Raji (cell line): ENCODE measurements around the gene IER5.

ENCODE experiments used
- POLR2A ChIP-seq: IDR thresholded peaks from 2 replicates; pipeline ENCODE4 v1.6.1; 2011; ENCODE audit warnings: low read depth, low read length, control low read depth; ENCODE audit not compliant: insufficient read depth

The IER5 gene

DNA sequence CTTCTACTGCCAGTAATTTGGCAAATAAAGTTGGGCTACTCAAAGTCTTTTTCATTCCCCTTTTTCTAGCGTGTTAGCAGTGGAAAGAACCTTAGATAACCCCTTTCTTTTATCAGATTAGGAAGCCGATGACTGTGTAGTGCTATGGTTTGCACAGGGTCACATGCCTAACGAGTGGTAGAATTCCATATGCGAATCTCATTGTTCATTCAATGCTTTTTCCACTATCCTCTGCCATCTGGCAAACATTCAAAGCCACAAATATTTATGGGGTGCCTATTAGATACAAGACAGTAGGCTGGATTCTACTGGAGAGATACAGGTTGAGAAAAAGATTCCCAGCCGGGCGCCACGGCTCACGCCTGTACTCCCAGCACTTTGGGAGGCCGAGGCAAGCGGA lies 14.9 kb upstream of the IER5 start:
- no peak for TF ChIP-seq POLR2A

DNA sequence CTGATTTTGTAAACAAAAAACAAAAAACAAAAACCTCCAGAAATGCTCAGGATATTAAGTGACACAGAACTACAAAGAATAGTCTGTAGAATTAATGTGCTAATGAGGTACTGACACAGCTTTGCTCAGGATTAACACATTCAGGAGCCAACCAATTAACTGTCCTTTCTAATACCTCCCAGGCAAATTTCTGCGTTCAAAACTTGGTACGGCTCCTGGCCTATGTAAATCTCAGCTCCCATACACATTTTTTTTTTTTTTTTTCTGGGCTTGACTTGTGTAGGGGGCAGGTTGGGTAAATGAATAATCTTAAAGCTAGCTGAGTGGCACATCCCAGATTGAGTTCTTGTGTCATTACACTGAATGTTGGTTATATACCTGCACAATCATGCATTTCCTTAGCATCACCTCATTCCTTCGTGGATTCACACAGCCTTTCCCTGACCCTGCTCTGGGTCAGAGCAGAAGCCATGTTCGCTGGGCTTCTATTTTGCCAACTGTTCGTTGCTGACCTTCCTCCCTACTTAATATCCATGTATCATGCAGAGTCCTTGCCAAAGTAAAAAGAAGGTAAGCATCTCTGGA lies 12.6 kb upstream of the IER5 start:
- TF ChIP-seq POLR2A: no peak

DNA sequence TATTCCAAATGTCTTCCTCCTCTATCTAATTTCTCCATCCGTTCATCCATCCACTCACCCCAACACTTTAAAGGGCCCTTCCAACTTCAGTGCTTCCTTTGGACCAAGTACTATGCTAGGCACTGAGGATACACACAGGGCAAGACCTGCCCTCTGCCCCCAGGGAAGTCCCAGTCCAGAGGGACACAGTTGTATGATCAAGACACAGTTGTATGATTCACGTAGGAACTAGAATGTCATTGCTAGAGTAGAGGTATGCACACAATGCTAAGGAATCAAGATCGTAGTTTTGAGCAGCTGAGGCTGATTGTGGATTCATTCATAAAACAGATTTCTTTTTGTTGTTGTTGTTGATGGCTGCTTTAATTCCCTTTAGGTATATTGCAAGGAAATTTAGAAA lies 11.6 kb upstream of the IER5 start:
- TF ChIP-seq POLR2A: no peak

DNA sequence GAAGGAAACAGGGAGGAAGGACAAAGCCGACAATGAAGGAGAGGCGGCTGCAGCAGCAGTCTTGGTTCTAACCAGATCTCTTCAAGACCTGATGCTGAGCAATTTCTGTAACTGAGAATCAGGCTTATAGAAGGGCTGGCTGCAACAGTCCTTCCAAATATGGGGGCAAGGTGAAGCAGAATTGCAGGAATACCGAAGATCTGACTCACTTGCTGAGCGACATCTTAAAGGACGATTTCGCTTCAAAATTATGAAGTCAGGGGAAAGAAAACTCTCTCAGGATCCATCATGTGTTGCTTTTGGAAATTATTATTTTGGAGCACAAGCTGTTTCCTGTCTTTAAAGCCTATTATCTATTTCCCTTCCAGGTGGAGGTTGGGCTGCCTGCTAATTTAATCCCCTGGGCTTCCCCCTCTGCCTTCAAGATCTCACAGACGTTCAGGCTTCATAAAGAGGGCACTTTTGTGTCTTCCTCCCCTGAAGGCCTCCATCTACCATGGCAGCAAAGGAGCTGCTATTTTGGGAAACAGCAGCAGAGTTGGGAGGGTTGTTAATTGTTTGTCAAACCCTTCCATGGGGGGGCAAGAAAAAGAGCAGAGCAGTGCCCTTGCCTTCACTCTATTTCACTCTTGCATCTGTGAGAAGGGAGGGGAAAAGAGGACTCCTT lies 10.8 kb upstream of the IER5 start:
- no peak for TF ChIP-seq POLR2A

DNA sequence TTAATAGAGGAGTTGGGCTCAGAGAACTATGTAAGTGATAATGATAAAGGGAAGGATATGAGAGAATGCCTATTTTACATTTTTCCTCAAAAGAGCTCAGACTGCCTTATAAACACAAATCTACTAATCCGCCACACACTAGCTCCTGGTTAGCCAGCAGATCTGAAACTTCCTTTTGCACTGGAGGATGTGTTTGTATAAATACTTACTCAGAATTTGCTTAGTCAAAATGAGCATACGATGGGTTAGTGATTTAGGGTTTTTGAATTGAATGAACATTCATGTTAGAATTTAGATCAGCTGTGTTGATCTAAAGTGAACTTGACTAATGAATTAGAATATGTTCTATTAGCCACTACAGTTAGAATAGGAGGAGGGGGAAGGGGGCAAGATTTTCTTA lies 9.1 kb upstream of the IER5 start:
- TF ChIP-seq POLR2A: no peak

DNA sequence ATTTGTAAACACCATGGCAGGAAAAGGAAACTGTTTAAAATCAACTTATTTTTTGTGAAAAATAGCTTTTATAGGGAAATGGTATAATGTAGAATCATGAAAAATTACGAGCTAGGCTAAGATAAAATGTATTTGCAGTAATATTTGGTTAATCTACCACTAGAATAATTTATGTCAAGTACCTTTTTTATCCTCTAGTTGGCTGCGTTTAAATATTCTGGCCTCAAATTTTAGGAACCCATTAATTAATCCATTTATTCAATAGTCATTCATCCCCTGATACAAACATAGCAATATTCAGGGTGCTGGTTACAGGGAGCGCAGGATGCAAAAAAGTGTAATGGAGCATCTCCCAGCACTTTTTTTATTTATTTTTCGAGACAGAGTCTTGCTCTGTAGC lies 8.6 kb upstream of the IER5 start:
- no peak for TF ChIP-seq POLR2A

DNA sequence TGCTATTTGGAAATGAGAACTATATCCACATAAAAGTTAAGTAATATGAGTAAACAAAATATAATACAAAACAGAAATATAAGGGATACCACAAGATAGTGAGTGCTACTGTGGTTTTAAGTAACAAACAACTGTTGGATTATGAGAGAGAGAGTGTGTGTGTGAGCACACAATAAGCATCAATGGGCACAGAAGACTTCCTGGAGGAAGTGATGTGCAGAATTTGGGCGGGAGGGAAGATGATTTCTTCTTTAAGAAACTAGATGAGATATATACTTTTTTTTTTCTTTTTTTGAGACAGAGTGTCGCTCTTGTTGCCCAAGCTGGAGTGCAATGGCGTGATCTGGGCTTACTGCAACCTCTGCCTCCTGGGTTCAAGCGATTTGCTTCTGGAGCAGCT lies 7.9 kb upstream of the IER5 start:
- no peak for TF ChIP-seq POLR2A

DNA sequence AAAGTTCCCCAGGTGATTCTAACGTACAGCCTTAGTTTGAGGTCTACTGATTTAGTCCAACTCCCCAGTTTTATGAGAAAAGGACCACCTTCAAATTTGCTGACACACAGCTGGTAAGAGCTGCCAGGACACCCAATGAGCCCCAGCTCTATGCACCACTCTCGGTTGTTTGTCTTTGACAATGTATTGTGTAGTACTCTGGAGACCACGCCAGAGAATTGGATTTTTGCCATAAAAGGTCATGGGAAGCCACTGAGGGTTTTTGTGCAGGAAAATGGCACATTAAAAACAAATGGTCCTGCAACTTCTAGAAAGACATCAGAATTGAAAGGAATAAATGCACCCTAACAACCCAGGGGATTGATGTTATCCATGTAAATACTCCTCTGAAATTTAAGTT lies 7.1 kb upstream of the IER5 start:
- no peak for TF ChIP-seq POLR2A

DNA sequence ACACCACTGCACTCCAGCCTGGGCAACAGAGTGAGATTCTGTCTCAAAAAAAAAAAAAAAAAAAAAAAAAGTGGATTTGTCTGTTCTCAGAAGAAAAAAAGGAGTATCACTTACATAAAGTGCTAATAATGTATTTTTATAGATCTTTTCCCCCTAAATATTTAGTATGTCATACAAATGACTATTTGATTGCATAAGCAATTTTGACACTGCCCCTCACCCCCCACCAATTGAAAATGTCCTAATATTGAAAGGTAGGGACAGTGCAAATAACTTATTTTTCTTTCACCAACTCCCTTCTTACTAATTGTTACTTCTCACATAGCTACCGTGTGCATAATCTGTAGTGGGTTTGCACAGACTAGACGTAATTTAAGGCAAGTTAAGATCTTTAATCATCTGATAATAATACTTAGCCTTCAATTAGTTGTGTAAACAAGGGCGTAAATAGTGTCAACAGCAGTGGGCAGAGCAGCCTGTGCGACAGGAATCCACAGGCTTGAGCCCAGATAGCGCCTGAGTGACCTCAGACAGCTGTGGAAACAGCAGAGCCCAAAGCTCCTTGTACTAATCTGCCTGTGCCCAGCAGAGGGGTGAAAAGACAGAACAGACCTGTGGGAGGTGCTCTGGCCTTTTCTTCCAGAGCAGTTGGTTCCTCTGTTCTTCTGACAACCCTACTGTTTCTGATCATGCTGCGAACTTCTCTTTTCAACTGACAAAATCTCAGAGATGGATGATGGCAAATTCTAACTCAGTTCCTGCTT lies 4.5 kb upstream of the IER5 start:
- no peak for TF ChIP-seq POLR2A

DNA sequence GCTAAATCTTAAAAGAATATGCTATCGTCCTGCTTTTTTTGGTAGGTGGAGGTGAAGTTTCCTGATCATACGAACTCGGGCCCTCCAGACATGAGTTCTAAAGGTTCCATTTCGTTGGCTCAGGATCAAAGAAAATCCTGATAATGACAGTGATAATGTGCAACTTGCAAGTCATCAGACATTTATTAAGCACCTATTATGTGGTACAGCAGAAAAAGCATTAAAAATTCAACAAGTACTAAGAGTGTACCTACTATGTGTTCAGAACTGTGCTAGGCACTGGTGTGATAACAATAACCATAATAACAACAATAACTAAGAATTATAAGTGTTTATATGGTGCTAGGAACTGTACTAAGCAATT lies 3.9 kb upstream of the IER5 start:
- no peak for TF ChIP-seq POLR2A

DNA sequence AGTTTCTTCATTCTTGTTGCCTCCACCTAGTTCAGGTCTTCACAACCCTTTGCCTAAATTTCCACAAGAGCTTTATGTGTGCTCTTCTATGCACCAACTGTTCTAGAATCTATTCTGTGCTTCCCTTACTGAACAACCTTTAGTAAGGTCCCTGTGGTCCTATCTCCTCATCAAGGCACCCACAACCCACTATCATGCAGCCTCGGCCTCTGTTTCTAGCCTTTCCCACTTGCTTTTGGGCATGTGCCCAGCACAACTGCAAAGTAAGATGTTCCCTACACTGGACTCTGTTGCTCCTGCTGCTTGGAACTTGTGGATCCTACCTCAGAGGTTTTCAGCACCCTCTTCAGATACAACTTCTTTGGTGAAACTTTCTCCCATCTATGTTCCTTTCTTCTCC lies 2.4 kb upstream of the IER5 start:
- TF ChIP-seq POLR2A: no peak

DNA sequence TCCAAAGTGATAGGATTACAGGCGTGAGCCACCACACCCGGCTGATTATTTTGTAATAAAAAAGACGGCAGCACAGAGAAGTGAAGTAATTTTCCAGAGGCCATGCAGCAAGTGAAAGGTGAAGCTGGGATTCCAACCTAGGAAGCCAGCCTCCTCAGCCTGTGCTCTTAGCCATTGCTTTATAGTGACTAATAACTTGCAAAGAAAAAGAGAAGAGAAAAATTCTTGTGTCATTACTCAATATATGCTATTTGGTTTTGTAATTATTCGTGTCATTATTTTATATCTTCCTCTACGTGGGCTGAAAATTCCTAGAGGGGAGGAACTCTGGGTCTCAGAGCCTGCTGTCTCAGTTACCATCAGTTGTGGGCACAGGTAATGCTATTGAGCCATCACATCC lies 1.6 kb upstream of the IER5 start:
- TF ChIP-seq POLR2A: no peak

DNA sequence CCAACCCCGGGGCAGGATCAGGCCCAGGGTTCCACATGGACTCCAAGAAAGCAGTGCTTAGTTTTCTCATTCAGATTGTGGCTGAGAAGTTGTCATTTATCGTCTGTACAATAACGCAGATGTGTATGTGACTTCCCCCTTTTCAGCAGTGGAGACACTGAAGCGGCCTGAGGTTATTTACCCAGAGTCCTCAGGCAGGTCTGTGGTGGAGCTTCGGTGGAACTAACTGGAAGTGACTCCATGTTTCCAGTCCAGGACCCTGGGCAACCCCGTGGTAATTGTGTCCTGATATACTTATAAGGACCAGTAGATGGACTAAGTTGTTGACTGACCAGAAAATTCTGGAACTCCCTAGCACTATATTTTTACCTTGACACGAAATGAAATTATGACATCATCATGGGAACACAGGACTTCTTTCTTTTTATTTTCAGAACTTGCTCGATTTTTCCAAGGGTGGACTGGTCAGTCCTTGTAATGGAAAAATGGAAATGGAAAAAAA lies 1.0 kb upstream of the IER5 start:
- no peak for TF ChIP-seq POLR2A

DNA sequence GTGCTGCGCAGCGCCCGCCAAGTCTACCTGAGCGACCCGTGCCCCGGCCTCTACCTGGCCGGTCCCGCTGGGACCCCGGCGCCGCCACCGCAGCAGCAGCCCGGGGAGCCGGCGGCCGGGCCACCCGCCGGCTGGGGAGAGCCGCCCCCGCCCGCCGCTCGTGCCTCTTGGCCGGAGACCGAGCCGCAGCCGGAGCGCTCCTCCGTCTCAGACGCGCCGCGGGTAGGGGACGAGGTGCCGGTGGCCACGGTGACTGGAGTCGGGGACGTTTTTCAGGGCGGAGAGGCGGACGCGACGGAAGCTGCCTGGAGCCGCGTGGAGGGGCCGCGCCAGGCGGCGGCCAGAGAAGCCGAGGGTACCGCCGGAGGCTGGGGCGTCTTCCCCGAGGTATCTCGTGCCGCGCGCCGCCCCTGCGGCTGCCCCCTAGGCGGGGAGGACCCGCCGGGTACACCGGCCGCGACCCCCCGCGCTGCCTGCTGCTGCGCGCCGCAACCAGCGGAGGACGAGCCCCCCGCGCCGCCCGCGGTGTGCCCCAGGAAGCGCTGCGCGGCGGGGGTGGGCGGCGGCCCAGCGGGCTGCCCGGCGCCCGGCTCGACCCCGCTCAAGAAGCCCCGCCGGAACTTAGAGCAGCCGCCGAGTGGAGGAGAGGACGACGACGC lies 646 bp downstream of the IER5 start:
- TF ChIP-seq POLR2A: no peak

DNA sequence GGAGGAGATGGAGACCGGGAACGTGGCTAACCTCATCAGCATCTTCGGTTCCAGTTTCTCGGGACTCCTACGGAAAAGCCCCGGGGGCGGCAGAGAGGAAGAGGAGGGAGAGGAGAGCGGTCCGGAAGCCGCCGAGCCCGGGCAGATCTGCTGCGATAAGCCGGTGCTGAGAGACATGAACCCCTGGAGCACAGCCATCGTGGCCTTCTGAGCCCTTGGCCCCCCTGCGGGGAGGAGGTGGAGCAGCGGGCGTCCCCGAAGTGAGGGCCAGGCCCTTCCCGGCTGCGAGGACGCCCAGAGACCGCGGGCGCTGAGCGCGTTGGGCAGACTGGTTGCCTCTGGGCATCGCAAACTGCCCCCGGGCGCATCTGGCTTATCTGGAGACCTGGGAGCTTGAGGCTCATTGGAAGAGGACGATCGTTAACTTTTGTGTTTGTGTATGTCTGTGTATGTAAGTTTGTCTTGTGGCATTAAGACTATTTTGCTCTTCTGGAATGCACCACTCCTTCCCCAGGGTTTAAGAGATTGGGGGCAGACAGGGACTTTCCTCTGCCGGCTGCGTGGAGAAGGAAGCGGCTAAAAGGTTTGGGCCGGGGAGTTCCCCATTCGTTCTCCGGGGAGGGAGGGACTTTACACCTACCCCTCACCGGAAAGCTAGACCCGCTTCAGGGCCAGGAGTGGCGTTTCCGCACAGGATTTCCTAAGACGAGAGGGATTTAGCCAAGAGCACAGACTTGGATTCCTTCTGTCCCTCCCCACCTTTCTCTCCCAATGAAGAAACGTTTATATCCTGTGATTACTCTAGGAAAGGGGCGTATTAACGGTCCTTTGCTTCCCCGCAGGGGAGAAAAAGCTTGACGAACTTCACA lies 1.4 kb downstream of the IER5 start:
- TF ChIP-seq POLR2A: peak; percentile 51
